C1 segment of cervical spinal cord (tissue), 14 donors: Measurements from ENCODE around the gene ANKRD6.

ENCODE experiments used
- DNase-seq, 14 donors: peaks; one replicate each; lab custom pipeline; 2025; lab: John Stamatoyannopoulos, UW

Gene ANKRD6

GRCh38 chr6:89464295-89464694, 31.3 kb downstream of the ANKRD6 start:
- DNase-seq, result no peak

GRCh38 chr6:89467437-89467836, 34.5 kb downstream of the ANKRD6 start:
- DNase-seq, result no peak

DNA sequence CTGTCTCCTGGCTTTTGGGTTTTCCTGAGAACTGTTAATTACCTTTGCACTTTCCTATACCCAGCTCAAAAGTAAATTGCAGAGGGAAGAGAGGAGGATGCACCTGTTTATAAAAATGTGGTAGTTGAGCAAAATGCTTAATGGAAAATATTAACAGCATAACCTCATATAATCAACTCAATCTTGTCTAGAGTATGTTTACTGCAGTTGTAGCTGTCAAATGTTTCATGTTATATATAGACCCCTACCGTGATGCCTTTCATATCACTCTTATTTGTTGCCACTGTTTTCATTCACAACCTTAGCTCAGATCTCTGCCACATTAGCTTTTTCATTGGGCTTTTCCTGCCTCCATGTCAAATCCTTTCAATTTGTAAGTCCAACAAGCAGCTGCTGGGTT, 36.0 kb downstream of the ANKRD6 start:
- no peak for DNase-seq

DNA sequence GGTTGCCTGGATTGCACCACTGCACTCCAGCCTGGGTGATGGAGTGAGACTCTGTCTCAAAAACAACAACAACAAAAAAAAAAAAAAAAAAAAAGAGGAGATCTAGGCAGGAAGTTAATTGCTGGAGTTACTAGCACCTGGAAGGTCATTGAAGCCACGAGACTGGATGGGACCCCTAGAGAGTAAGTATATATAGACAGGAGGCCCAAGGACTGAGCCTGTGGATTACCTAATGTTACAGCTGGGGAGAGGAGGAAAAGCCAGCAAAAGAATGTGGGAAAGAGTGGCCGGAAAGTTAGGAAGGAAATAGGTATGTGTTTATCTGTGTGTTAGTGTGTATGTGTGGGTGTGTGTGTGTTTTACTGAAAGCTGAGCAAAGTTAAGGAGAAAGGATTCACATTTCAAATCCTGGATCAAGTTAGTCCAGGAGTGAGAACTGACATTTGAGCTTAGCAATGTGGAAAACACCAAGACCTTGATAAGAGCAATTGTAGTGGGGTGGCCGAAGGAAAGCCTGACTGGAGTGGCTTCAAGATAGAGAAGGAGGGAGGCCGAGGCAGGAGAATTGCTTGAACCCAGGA, 38.4 kb downstream of the ANKRD6 start:
- no peak for DNase-seq

DNA sequence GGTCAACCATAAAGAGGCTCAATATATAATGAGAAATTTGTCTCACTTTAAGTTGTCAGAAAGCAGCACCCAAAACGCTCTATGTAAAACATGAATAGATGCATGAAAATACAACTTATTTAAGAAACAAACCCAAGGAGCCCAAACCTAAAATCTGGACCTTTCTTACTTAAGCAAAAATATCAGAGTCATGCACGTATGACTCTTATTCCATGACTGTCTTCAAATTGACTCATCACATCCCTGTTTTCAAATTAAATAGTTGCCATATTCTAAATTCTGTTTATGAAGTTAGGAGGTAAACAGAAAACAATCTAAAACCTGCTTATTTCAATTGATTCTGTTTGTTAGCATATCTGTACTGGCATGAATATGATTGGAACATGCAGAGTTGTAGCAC, 42.1 kb downstream of the ANKRD6 start:
- DNase-seq, result no peak

- DNase-seq, result no peak
Observed at GRCh38 chr6:89475634-89476033, 42.7 kb downstream of the ANKRD6 start.

- DNase-seq, result no peak
Observed at GRCh38 chr6:89479897-89480296, 46.9 kb downstream of the ANKRD6 start.

GRCh38 chr6:89481695-89482094, 48.7 kb downstream of the ANKRD6 start:
- no peak for DNase-seq

DNA sequence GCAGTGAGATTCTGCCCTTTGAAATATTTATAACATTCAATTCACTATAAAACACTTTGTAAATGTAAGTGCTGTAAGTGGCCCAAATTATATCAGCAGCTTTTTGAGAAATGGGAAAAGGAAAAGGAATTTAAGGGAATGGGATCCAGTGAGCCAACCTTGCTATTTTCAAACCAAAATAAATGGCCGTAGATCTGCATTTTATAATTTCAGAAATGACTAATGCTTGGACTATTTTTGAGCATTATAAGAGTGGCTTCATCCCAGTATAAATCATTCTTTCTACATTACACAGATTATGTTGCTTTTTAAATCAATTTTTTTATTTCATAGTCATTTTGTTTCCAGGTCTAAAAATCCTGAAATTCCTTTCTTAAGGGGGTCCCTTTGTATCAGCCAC, 49.2 kb downstream of the ANKRD6 start:
- DNase-seq, result no peak

DNA sequence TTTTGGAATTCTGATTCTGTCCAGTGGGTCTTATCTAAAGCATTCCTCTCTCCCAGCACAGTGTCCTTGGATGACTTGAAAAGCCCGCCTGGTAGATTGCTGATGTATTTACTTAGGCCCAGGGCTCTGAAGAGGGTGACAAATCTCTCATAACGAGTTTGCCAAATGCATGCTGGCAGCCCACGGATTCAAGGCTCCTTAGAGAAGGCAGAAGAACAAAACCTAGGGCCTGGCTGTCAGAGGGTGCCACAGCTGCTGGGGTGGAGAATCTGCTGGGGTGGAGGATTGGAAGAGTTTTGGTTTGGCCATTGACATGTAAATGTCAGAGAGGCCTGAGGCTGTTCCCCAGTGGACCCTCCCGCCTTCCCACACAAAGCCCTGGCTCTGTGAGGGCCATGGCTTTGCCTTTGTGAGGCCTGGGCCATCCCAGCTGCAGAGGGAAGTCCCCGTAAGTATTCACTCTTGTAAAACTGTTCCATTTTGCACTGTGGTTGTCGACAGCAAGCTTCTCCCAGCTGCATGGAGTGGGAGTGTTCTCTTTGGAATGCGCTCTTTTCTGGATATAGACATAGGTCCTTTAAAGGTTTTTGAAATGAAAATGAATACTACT, 50.3 kb downstream of the ANKRD6 start:
- DNase-seq, result peak in 1 of 14 donors; percentile 6

GRCh38 chr6:89485320-89485719, 52.4 kb downstream of the ANKRD6 start:
- no peak for DNase-seq

GRCh38 chr6:89487864-89488263, 54.9 kb downstream of the ANKRD6 start:
- DNase-seq, result peak in 1 of 14 donors; percentile 13

DNA sequence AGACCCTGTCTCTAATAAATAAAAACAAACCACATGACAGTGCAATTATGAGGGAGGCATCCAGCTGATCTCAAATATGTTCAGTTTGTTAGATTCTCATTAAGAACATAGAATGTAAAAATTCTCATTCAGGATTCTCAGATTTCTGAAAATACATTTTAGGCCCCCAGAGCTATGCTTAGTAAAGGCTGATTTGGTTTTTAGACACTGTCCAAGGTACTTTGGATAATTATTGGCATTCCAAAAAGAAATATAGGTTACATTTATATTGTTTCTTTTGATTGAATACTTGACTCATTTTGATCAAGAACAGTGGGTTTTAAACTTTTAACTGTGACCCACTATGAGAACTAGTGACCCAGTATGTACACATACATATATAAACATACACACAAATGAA, 55.5 kb downstream of the ANKRD6 start:
- no peak for DNase-seq

GRCh38 chr6:89489078-89489477, 56.1 kb downstream of the ANKRD6 start:
- DNase-seq, result peak in 1 of 14 donors; percentile 7

- no peak for DNase-seq
Observed at GRCh38 chr6:89492025-89492640, 59.2 kb downstream of the ANKRD6 start.

GRCh38 chr6:89494131-89494793, 61.3 kb downstream of the ANKRD6 start:
- no peak for DNase-seq

- no peak for DNase-seq
Observed at GRCh38 chr6:89495961-89496535, 63.1 kb downstream of the ANKRD6 start.

DNA sequence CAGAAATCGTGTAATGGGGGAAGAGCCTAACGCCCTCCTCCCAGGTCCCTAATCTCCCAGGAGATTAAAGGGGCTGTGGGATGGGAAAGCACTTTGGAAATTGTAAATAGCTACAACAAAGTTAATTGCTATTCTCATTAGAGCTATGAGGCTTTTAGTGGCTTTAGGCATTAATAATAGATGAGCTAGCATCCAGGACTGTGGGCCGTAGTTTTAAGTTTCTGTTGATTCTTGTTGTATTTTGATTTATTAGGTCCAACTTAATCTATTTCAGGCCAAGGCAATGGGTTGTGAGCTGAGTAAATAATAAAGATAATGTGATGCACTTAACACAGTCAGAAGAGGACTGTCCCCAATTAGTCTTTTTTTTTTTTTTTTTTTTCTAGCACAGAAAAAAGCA, 67.7 kb downstream of the ANKRD6 start:
- DNase-seq, result no peak

- no peak for DNase-seq
Observed at GRCh38 chr6:89501222-89501621, 68.3 kb downstream of the ANKRD6 start.

DNA sequence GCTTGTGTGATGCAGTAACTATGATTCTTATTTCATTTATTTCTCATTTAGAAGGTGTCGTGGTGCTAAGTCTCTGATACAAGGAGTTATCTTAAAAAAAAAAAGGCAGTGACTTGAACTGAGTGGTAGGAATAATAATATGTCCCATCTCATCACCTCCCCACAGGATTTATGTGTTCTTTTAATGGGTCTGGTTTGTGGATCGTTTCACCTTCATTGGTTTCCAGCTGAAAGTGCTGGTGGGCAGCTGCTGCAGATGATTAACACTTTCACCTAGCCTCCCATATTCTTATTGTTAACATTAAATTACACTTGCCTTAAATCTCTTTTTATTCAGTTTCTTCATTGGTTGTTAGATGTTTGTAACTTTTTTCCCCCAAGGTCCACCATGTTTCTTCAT, 68.8 kb downstream of the ANKRD6 start:
- DNase-seq, result no peak

DNA sequence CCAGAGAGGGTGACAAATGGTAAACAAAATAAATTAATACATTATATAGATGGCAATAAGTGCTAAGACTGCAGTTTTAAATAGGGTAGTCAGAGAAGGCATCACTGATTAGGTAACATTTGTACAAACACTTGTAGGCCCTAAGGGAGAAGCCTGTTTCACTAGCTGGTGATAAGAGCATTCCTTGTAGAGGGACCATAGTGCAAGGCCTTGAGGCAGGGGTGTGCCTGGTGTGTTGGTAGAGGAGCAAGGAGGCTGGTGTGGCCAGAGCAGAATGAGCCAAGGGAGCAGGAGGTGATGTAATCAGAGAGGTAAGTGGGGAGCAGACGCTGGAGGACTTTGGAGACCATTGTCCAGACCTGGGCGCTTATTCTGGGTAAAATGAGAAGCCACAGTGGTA, 70.7 kb downstream of the ANKRD6 start:
- DNase-seq, result no peak

GRCh38 chr6:89505847-89506246, 72.9 kb downstream of the ANKRD6 start:
- DNase-seq, result no peak
